ENCODE measurements around the gene CCDC198. TPM values are rescaled to one million over a fixed set of nuclear protein-coding genes. Genes with fewer than 3 reads are reported as not detected.

The CCDC198 gene
- total RNA-seq, 1 donor from 2014 or later = 60.3 TPM

DNA sequence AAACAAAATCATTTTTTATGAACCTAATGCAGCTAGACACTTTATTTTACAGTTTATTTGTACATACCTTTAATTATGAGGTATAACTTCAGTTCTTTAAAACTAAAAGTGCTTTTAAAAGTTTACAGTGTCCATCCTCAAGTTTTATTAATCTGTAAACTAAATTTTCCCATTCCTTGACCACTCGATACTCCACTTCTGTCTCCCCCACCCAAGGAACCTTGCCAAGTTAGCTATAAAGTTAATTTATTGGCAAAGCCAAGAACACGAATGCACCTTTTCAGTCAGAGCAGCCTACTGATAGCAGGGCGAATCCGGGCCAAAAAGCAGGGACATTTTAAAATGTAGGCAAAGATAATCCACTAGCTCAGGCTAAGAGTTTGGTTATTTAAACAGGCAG is 73.6 kb downstream of the CCDC198 start:
- Mint-ChIP-seq H3K4me1 (ENCODE audit: unreplicated experiment) (no peaks in the 10 kb centered on the region), H3K27ac (no peak overlapping the region), H3K27me3 (no peaks in the 10 kb centered on the region), H3K4me3 (no peak overlapping the region), H3K36me3 (no peaks in the 10 kb centered on the region), H3K9me3 (no peaks in the 10 kb centered on the region)
- DNase-seq (ENCODE audit: extremely low spot score, unreplicated experiment) = no peak
- TF ChIP-seq CTCF (conservative IDR thresholded peaks at IDR 0.05) = no peak

Other genes with a start within 250 kb of the CCDC198 start
- gene EXOC5, start 225.0 kb downstream of the CCDC198 start, total RNA-seq (ENCODE audit: low replicate concordance) = 59.5 and 63.6 TPM in 2 replicates
- 40.6 and 55.8 TPM in 2 replicates for gene AP5M1, start 224.9 kb downstream of the CCDC198 start, total RNA-seq (ENCODE audit: low replicate concordance)
- gene NAA30, start 103.3 kb downstream of the CCDC198 start, total RNA-seq (ENCODE audit: low replicate concordance) = 18.6 and 18.9 TPM in 2 replicates

Measured in type B pancreatic cell (in vitro differentiated cells).